CD4-positive, alpha-beta T cell treated with Interleukin-10 for 1 hour (primary cell): ENCODE data around the gene KLF13.

ENCODE experiments used
- DNase-seq: peaks from one replicate; pipeline ENCODE4 v3.0.0-alpha.2; 2020

Gene KLF13

GRCh38 chr15:31405200-31405920 lies 78.7 kb downstream of the KLF13 start:
- no peak for DNase-seq

GRCh38 chr15:31407376-31407775 lies 80.7 kb downstream of the KLF13 start:
- DNase-seq = no peak

- no peak for DNase-seq
Observed at GRCh38 chr15:31407851-31408250, 81.2 kb downstream of the KLF13 start.

- no peak for DNase-seq
Observed at GRCh38 chr15:31408724-31409123, 82.1 kb downstream of the KLF13 start.

- no peak for DNase-seq
Observed at GRCh38 chr15:31409171-31409570, 82.5 kb downstream of the KLF13 start.

- DNase-seq = no peak
Observed at GRCh38 chr15:31412824-31413223, 86.2 kb downstream of the KLF13 start.

GRCh38 chr15:31415201-31415600 lies 88.6 kb downstream of the KLF13 start:
- DNase-seq = no peak

- no peak for DNase-seq
Observed at GRCh38 chr15:31419820-31420219, 93.2 kb downstream of the KLF13 start.

- DNase-seq = no peak
Observed at GRCh38 chr15:31427411-31427810, 100.8 kb downstream of the KLF13 start.
